Breast epithelium (tissue), 3 donors: ENCODE measurements around the gene CXCL14.

Source experiments
- CTCF ChIP-seq, 3 donors: fragments of 450-650 bp; IDR thresholded peaks; one replicate each; pipeline ENCODE4 v1.5.1; 2016 to 2017; ENCODE audit warnings: antibody characterized with exemption in 3 of 3, mild to moderate bottlenecking in 3 of 3, moderate library complexity in 3 of 3
- POLR2A ChIP-seq: fragments of 450-650 bp; IDR thresholded peaks from one replicate; pipeline ENCODE4 v1.6.1; 2016; ENCODE audit warnings: antibody characterized with exemption, mild to moderate bottlenecking, moderate library complexity
- POLR2AphosphoS5 ChIP-seq, 3 donors: sonication (generic); formaldehyde crosslinking; IDR thresholded peaks; one replicate each; pipeline ENCODE4 v1.6.1; 2017; ENCODE audit warnings: antibody characterized with exemption in 3 of 3

DNA sequence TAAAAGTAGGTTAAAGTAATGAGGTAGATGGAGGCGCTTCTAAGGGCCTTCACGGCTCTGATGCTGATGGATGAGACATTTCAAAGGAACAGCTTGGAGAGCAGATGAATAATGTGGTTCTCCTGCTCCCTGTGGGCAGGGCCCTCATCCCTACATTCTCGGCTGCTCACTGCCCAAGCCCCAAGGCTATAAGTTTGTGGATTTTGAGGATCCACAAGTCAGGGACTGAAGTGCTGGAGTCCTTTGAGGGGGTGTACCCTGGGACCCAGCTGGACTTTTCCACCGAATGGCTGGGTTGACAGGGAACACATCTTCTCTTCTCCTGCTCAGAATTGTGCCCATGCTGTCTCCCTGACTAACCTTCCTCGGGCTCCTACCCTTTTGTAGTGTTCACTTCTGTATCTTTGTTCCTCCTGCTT, 21.4 kb upstream of the CXCL14 start:
- TF ChIP-seq POLR2AphosphoS5 (IDR thresholded peaks at IDR 0.05) (no peak), CTCF (IDR thresholded peaks at IDR 0.05) (no peak), POLR2A (no peak)
